ENCODE measurements around the gene PTPRD.

- no peak for TF ChIP-seq CTCF (IDR thresholded peaks at IDR 0.05; ENCODE audit: low read depth, low read length, poor library complexity, severe bottlenecking)
- TF ChIP-seq EZH2phosphoT487 (IDR thresholded peaks at IDR 0.05; ENCODE audit: borderline replicate concordance, low read length), result no peak
Observed at GRCh38 chr9:8448226-8448625, 2164.6 kb downstream of the PTPRD start.

Measured in DOHH2 (cell line).